K562 (cell line): ENCODE data around the gene SAMD10.

Source experiments
- HCFC1 ChIP-seq: IDR thresholded peaks from 2 replicates; pipeline ENCODE4 v1.6.1; 2012; ENCODE audit warnings: low read depth, low read length, improper control_type of control experiment
- TAF15 ChIP-seq: fragments of 200-400 bp; formaldehyde crosslinking; IDR thresholded peaks from 2 replicates; pipeline ENCODE4 v1.6.1; 2017; ENCODE audit warnings: mild to moderate bottlenecking, low read depth, low read length, moderate library complexity
- TBL1XR1 ChIP-seq, 2 experiments: IDR thresholded peaks; 2 replicates each; pipeline ENCODE4 v1.6.1; 2012; ENCODE audit warnings: improper control_type of control experiment in 2 of 2, low read length in 2 of 2, mild to moderate bottlenecking in 1 of 2

GRCh38 chr20:63940071-63940471, 39.4 kb downstream of the SAMD10 start:
- no peak for TF ChIP-seq TBL1XR1 (IDR thresholded peaks at IDR 0.05; ENCODE audit: low read length in 2 of 2)
- no peak for TF ChIP-seq TAF15
- no peak for TF ChIP-seq HCFC1
